IMR-90 (cell line): ENCODE measurements around the gene ATP6V0A4. TPM values are rescaled to one million over a fixed set of nuclear protein-coding genes. Genes with fewer than 3 reads are reported as not detected.

Experiments
- ATAC-seq: fragments of 200-7000 bp; cut with Tn5 transposase; 2 replicates; pipeline ENCODE4 v1.9.1; 2020; ENCODE audit warnings: low read depth, mild to moderate bottlenecking, moderate library complexity
- BruUV-seq: library from RNA; stranded (reverse); fragments of 400-500 nt; replicated peaks from 2 replicates; lab custom pipeline; 2021; lab: Mats Ljungman, UMichigan
- CTCF ChIA-PET: fragments of 300-600 bp; formaldehyde crosslinking; extraction: SDS; loops from one replicate; lab custom pipeline; 2021; ENCODE audit warnings: antibody characterized with exemption; lab: Yijun Ruan, JAX
- POLR2A ChIA-PET: fragments of 300-600 bp; sonication (Branson Sonifier 250); formaldehyde crosslinking; loops from one replicate; lab custom pipeline; 2022; ENCODE audit warnings: antibody characterized with exemption; ENCODE audit not compliant: unreplicated experiment; lab: Charles Lee
- DNase-seq: peaks from one replicate; pipeline ENCODE4 v3.0.0; 2013
- H2AFZ ChIP-seq: replicated peaks from 2 replicates; pipeline ENCODE3; 2013; ENCODE audit warnings: low read length, mild to moderate bottlenecking; ENCODE audit not compliant: poor library complexity
- H2AK5ac ChIP-seq: 2 replicates; pipeline ENCODE4 v1.6.1; 2013; ENCODE audit warnings: low read depth, low read length, inconsistent platforms
- H2AK9ac ChIP-seq: replicated peaks from 2 replicates; pipeline ENCODE3; 2013; ENCODE audit warnings: mild to moderate bottlenecking, low read depth, low read length, moderate library complexity; ENCODE audit not compliant: poor library complexity
- H2BK120ac ChIP-seq: 2 replicates; pipeline ENCODE4 v1.6.1; 2013; ENCODE audit warnings: low read depth, low read length, inconsistent platforms
- H2BK15ac ChIP-seq: 3 replicates; pipeline ENCODE4 v1.6.1; 2013; ENCODE audit warnings: low read depth, low read length, inconsistent platforms
- H2BK20ac ChIP-seq: 2 replicates; pipeline ENCODE4 v1.6.1; 2013; ENCODE audit warnings: low read depth, mild to moderate bottlenecking, inconsistent platforms, low read length, moderate library complexity
- H2BK5ac ChIP-seq: 2 replicates; pipeline ENCODE4 v1.6.1; 2013; ENCODE audit warnings: mild to moderate bottlenecking, low read depth, low read length, inconsistent platforms; ENCODE audit not compliant: poor library complexity, severe bottlenecking
- H3K14ac ChIP-seq: replicated peaks from 2 replicates; pipeline ENCODE4 v1.6.1; 2013; ENCODE audit warnings: low read depth, low read length, inconsistent platforms
- H3K18ac ChIP-seq: 2 replicates; pipeline ENCODE4 v1.6.1; 2013; ENCODE audit warnings: low read depth, low read length, control low read depth
- H3K23ac ChIP-seq: 2 replicates; pipeline ENCODE4 v1.6.1; 2013; ENCODE audit warnings: low read depth, low read length, inconsistent platforms
- H3K27ac ChIP-seq: 2 replicates; pipeline ENCODE4 v1.5.1; 2013; ENCODE audit warnings: mild to moderate bottlenecking, control low read depth, low read length; ENCODE audit not compliant: insufficient read depth
- H3K27me3 ChIP-seq: 2 replicates; pipeline ENCODE4 v1.6.1; 2013; ENCODE audit warnings: low read length; ENCODE audit not compliant: control insufficient read depth, insufficient read depth
- H3K36me3 ChIP-seq: 2 replicates; pipeline ENCODE4 v1.6.1; 2013; ENCODE audit warnings: low read length, mixed read lengths; ENCODE audit not compliant: control insufficient read depth, insufficient read depth
- H3K4ac ChIP-seq: 2 replicates; pipeline ENCODE4 v1.6.1; 2013; ENCODE audit warnings: low read depth, low read length, inconsistent platforms
- H3K4me1 ChIP-seq: 2 replicates; pipeline ENCODE4 v1.6.1; 2013; ENCODE audit warnings: low read length, mixed read lengths; ENCODE audit not compliant: control insufficient read depth, insufficient read depth
- H3K4me2 ChIP-seq: 2 replicates; pipeline ENCODE4 v1.6.1; 2013; ENCODE audit warnings: low read depth, mild to moderate bottlenecking, control low read depth, low read length, moderate library complexity
- H3K4me3 ChIP-seq: 2 replicates; pipeline ENCODE4 v1.5.1; 2013; ENCODE audit warnings: low read depth, mild to moderate bottlenecking, control low read depth, low read length, moderate library complexity; ENCODE audit not compliant: insufficient read depth
- H3K56ac ChIP-seq: 2 replicates; pipeline ENCODE4 v1.6.1; 2013; ENCODE audit warnings: low read length, inconsistent platforms; ENCODE audit not compliant: insufficient read depth; ENCODE audit errors: extremely low read depth
- H3K79me1 ChIP-seq, 2 experiments: 2 replicates each; pipeline ENCODE4 v1.6.1; 2013; ENCODE audit warnings: low read length in 2 of 2, inconsistent platforms in 1 of 2, low read depth in 1 of 2
- H3K9ac ChIP-seq: 2 replicates; pipeline ENCODE4 v1.6.1; 2013; ENCODE audit warnings: low read depth, low read length, control low read depth
- H3K9me1 ChIP-seq: 2 replicates; pipeline ENCODE4 v1.6.1; 2013; ENCODE audit warnings: low read length, inconsistent platforms; ENCODE audit not compliant: insufficient read depth
- H3K9me3 ChIP-seq: 2 replicates; pipeline ENCODE4 v1.6.1; 2013; ENCODE audit warnings: low read length; ENCODE audit not compliant: control insufficient read depth, insufficient read depth
- H4K20me1 ChIP-seq: 2 replicates; pipeline ENCODE4 v1.6.1; 2013; ENCODE audit warnings: low read length, inconsistent platforms; ENCODE audit not compliant: insufficient read depth
- H4K5ac ChIP-seq: 2 replicates; pipeline ENCODE4 v1.6.1; 2013; ENCODE audit warnings: mild to moderate bottlenecking, low read depth, low read length, control low read depth
- H4K8ac ChIP-seq, 2 experiments: 2 replicates each; pipeline ENCODE4 v1.6.1; 2013; ENCODE audit warnings: low read depth in 2 of 2, low read length in 2 of 2, control low read depth in 1 of 2, inconsistent platforms in 1 of 2
- H4K91ac ChIP-seq: 2 replicates; pipeline ENCODE4 v1.6.1; 2013; ENCODE audit warnings: low read depth, low read length, inconsistent platforms; ENCODE audit not compliant: insufficient read depth
- BHLHE40 ChIP-seq: fragments of 150-350 bp; IDR thresholded peaks from 2 replicates; pipeline ENCODE4 v1.6.1; 2016; ENCODE audit warnings: mild to moderate bottlenecking, low read depth, low read length
- CEBPB ChIP-seq: IDR thresholded peaks from 2 replicates; pipeline ENCODE4 v1.6.1; 2012; ENCODE audit warnings: low read depth, low read length, improper control_type of control experiment
- CHD1 ChIP-seq: IDR thresholded peaks from 2 replicates; pipeline ENCODE4 v1.6.1; 2012; ENCODE audit warnings: low read depth, low read length, improper control_type of control experiment
- CTCF ChIP-seq: conservative IDR thresholded peaks from 2 replicates; pipeline ENCODE4 v1.5.1; 2012; ENCODE audit warnings: mild to moderate bottlenecking, low read depth, low read length, improper control_type of control experiment
- ELK1 ChIP-seq: fragments of 150-350 bp; IDR thresholded peaks from 2 replicates; pipeline ENCODE4 v1.6.1; 2016; ENCODE audit warnings: low read depth, mild to moderate bottlenecking, low read length, moderate library complexity, borderline replicate concordance
- FOS ChIP-seq: fragments of 150-350 bp; IDR thresholded peaks from 2 replicates; pipeline ENCODE4 v1.6.1; 2016; ENCODE audit warnings: low read depth, low read length
- MAZ ChIP-seq: IDR thresholded peaks from 2 replicates; pipeline ENCODE4 v1.6.1; 2012; ENCODE audit warnings: low read depth, mild to moderate bottlenecking, low read length, improper control_type of control experiment, moderate library complexity, borderline replicate concordance
- NFE2L2 ChIP-seq: fragments of 150-350 bp; IDR thresholded peaks from 2 replicates; pipeline ENCODE4 v1.6.1; 2016; ENCODE audit warnings: low read depth, mild to moderate bottlenecking, low read length
- POLR2A ChIP-seq: IDR thresholded peaks from 2 replicates; pipeline ENCODE4 v1.6.1; 2012; ENCODE audit warnings: mild to moderate bottlenecking, low read depth, low read length
- RAD21 ChIP-seq: IDR thresholded peaks from 2 replicates; pipeline ENCODE4 v1.6.1; 2012; ENCODE audit warnings: low read length, improper control_type of control experiment
- RCOR1 ChIP-seq: IDR thresholded peaks from 2 replicates; pipeline ENCODE4 v1.6.1; 2012; ENCODE audit warnings: mild to moderate bottlenecking, low read length, improper control_type of control experiment; ENCODE audit not compliant: insufficient replicate concordance
- RFX5 ChIP-seq: IDR thresholded peaks from 2 replicates; pipeline ENCODE4 v1.8.0; 2012; ENCODE audit warnings: low read depth, mild to moderate bottlenecking, low read length, moderate library complexity
- SMC3 ChIP-seq: fragments of 150-350 bp; IDR thresholded peaks from 2 replicates; pipeline ENCODE4 v1.6.1; 2016; ENCODE audit warnings: low read depth, mild to moderate bottlenecking, antibody characterized with exemption, low read length, moderate library complexity
- USF2 ChIP-seq: fragments of 150-350 bp; IDR thresholded peaks from 2 replicates; pipeline ENCODE4 v1.6.1; 2017; ENCODE audit warnings: mild to moderate bottlenecking, antibody characterized with exemption, low read length, low read depth
- WGBS, 2 experiments: methylation state at CpG; one replicate each; pipeline versions ENCODE4 v1.1.5 to v1.1.7; 2013; ENCODE audit warnings: missing lambda C conversion rate in 2 of 2; ENCODE audit not compliant: insufficient read length in 1 of 2; ENCODE audit errors: extremely low coverage in 2 of 2; 5-methylcytosine and 5-hydroxymethylcytosine counted together
- dilution Hi-C: fragments of 300-500 bp; cut with HindIII; formaldehyde crosslinking; loops from one replicate; pipeline ENCODE4 v1.14.3; 2018; ENCODE audit warnings: low sequenced_read_pairs; ENCODE audit not compliant: unreplicated experiment
- in situ Hi-C: fragments of 300-500 bp; cut with MboI; formaldehyde crosslinking; loops from 3 replicates; pipeline ENCODE4 v1.14.3; 2019; ENCODE audit warnings: low sequenced_read_pairs, inconsistent platforms, mixed read lengths
- intact Hi-C: fragments of 100-400 bp; cut with micrococcal nuclease; formaldehyde crosslinking; loops from 2 replicates; pipeline ENCODE4 v1.10.0; 2022
- polyA plus RNA-seq, 3 experiments: library from polyadenylated mRNA; depleted of rRNA; stranded (reverse); fragments of >200 nt; gene quantifications; 2 replicates each; pipeline ENCODE4 v1.2.3, GENCODE V29; 2012; ENCODE audit warnings: low replicate concordance in 1 of 3
- total RNA-seq: library from RNA; depleted of rRNA; stranded (reverse); fragments of >200 nt; gene quantifications from 2 replicates; pipeline ENCODE4 v1.2.3, GENCODE V29; 2012

ATP6V0A4 gene
- total and polyA plus RNA-seq, 2 of the 4 experiments (the other 2 are of a cell fraction): 0.05 to 0.18 TPM

GRCh38 chr7:138690495-138690894 lies 107.5 kb downstream of the ATP6V0A4 start:
- H3K9ac ChIP-seq: no peak overlapping the region
- H3K4me1 ChIP-seq: no peaks in the 10 kb centered on the region
- no peaks in the 10 kb centered on the region for H3K36me3 ChIP-seq
- H3K18ac ChIP-seq: no peak overlapping the region
- H4K8ac ChIP-seq: no peak overlapping the region
- no peak overlapping the region for H3K27ac ChIP-seq
- H3K4me3 ChIP-seq: no peak overlapping the region
- H3K9me3 ChIP-seq: peaks cover 4% of the 10 kb centered on the region; the same call in 1 of the 2 replicates
- no peak overlapping the region for H2BK20ac ChIP-seq
- H3K4me2 ChIP-seq: no peak overlapping the region
- no peak overlapping the region for H2AK5ac ChIP-seq
- dilution Hi-C loops: no loop called here
- ATAC-seq: no peak
- intact Hi-C loops: no loop called here
- no peak overlapping the region for H3K56ac ChIP-seq
- no peak overlapping the region for H3K23ac ChIP-seq
- no peak overlapping the region for H3K4ac ChIP-seq
- H3K14ac ChIP-seq: no peak overlapping the region
- DNase-seq: no peak
- WGBS, 2 experiments: 100% methylated on average over 1 of the region's 2 CpGs; no CpG with 5 or more reads in 1 of the 2 experiments
- in situ Hi-C loops: no loop called here
- no peak overlapping the region for H2BK5ac ChIP-seq
- H3K79me1 ChIP-seq: no peaks in the 10 kb centered on the region
- H2AFZ ChIP-seq: no peak overlapping the region
- TF ChIP-seq CTCF (no peak), ELK1 (no peak), RCOR1 (no peak), RFX5 (no peak), RAD21 (no peak), CHD1 (no peak), FOS (no peak), NFE2L2 (no peak), BHLHE40 (no peak), USF2 (no peak), MAZ (no peak), SMC3 (no peak), POLR2A (no peak), CEBPB (no peak)
- CTCF ChIA-PET: no interaction called here
- BruUV-seq: no TSS peak
- no peak overlapping the region for H2BK15ac ChIP-seq
- no peaks in the 10 kb centered on the region for H4K20me1 ChIP-seq
- H2BK120ac ChIP-seq: no peak overlapping the region
- no peak overlapping the region for H2AK9ac ChIP-seq
- no peak overlapping the region for H4K5ac ChIP-seq
- POLR2A ChIA-PET: no interaction called here
- no peaks in the 10 kb centered on the region for H3K27me3 ChIP-seq
- no peak overlapping the region for H4K91ac ChIP-seq
- no peaks in the 10 kb centered on the region for H3K9me1 ChIP-seq
